Liver (tissue), 3 donors: ENCODE data around the gene SHC2.

Experiments
- TAF1 ChIP-seq: conservative IDR thresholded peaks from 2 replicates; pipeline ENCODE4 v1.6.1; 2016; ENCODE audit warnings: antibody characterized with exemption, mild to moderate bottlenecking
- YY1 ChIP-seq: IDR thresholded peaks from 2 replicates; pipeline ENCODE4 v1.6.1; 2016; ENCODE audit warnings: antibody characterized with exemption, mild to moderate bottlenecking
- TF ChIP-seq, protein P1 (sequence below): fragments of 150-350 bp; IDR thresholded peaks from 2 replicates; pipeline ENCODE4 v1.5.1; 2017; ENCODE audit warnings: improper control_type of control experiment, low read depth, low read length; ENCODE audit not compliant: missing input control
- donor health status: healthy.
- donor health status: healthy.

DNA sequence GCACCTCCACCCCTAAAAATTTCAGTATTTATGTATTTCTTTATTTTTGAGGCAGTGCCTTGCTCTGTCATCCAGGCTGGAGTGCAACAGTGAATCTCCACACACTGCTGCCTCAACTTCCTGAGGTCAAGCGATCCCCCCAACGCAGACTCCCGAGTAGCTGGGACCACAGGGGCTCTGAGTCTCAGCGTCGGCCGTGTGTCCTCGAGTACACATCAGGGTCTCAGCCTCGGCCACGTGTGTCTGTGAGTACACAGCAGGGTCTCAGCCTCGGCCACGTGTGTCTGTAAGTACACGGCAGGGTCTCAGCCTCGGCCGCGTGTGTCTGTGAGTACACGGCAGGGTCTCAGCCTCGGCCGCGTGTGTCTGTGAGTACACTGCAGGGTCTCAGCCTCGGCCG is 73.1 kb downstream of the SHC2 start:
- TF ChIP-seq TAF1 (no peak), YY1 (no peak)
- TF ChIP-seq, protein P1, sequence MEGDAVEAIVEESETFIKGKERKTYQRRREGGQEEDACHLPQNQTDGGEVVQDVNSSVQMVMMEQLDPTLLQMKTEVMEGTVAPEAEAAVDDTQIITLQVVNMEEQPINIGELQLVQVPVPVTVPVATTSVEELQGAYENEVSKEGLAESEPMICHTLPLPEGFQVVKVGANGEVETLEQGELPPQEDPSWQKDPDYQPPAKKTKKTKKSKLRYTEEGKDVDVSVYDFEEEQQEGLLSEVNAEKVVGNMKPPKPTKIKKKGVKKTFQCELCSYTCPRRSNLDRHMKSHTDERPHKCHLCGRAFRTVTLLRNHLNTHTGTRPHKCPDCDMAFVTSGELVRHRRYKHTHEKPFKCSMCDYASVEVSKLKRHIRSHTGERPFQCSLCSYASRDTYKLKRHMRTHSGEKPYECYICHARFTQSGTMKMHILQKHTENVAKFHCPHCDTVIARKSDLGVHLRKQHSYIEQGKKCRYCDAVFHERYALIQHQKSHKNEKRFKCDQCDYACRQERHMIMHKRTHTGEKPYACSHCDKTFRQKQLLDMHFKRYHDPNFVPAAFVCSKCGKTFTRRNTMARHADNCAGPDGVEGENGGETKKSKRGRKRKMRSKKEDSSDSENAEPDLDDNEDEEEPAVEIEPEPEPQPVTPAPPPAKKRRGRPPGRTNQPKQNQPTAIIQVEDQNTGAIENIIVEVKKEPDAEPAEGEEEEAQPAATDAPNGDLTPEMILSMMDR: no peak
